KOPT-K1 (cell line): ENCODE data around the gene CYP39A1.

Source experiments
- H3K27ac ChIP-seq: fragments of 200-600 bp; sonication (generic); 2 replicates; pipeline ENCODE4 v1.5.1; 2016; ENCODE audit warnings: antibody characterized with exemption, mild to moderate bottlenecking, low read depth, low read length; ENCODE audit not compliant: poor library complexity, severe bottlenecking
- H3K36me3 ChIP-seq: fragments of 200-600 bp; sonication (generic); 2 replicates; pipeline ENCODE4 v1.5.1; 2017; ENCODE audit warnings: antibody characterized with exemption, mild to moderate bottlenecking, low read length, moderate library complexity; ENCODE audit not compliant: insufficient read depth
- H3K9me3 ChIP-seq: fragments of 200-600 bp; sonication (generic); 2 replicates; pipeline ENCODE4 v1.5.1; 2017; ENCODE audit warnings: antibody characterized with exemption, low read length, mild to moderate bottlenecking; ENCODE audit not compliant: insufficient read depth, poor library complexity, severe bottlenecking

Gene CYP39A1

GRCh38 chr6:46586906-46587305 lies 65.7 kb downstream of the CYP39A1 start:
- H3K9me3 ChIP-seq: no peaks in the 10 kb centered on the region
- no peaks in the 10 kb centered on the region for H3K36me3 ChIP-seq
- no peak overlapping the region for H3K27ac ChIP-seq

DNA sequence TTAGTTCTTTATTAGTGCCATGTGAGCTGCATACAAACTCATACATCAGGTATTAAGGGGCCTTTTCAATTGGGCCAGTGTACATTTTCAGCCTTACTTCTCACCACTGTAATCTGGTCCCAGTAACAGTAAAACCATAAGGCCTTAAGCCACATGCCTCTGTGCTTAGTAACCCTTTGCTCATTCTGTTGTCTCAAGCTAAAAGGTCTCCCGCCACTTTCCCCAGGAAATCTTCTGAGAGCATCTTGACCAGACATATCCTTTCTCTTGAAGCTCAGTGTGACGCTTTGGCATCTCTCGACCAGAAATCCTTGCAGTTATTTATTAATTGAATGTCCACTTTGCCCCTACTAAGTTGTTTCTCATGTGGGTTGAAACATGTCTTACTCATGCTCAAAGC lies 68.0 kb downstream of the CYP39A1 start:
- Histone ChIP-seq H3K36me3 (no peaks in the 10 kb centered on the region), H3K9me3 (no peaks in the 10 kb centered on the region), H3K27ac (no peak overlapping the region)

- Histone ChIP-seq H3K9me3 (no peaks in the 10 kb centered on the region), H3K36me3 (no peaks in the 10 kb centered on the region), H3K27ac (no peak overlapping the region)
Observed at GRCh38 chr6:46583721-46584120, 68.9 kb downstream of the CYP39A1 start.

DNA sequence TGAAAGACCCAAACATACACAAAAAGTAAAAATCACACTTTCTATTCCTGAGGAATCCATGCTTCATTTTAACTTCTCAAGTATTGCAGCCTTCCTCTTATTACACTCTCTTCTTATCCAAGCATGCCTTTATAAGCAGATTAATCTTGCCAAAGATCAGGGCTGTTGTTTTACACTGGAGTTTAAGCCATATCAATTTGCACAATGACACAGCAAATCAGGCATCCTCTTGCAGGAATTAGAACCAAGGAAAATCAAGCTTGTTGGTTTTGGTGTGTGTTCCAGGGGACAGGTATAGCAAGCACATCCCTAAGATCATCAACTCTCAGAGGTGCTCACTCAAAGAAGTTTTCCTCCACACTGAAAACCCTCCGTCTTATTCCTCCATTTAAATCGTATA lies 69.5 kb downstream of the CYP39A1 start:
- H3K9me3 ChIP-seq: no peaks in the 10 kb centered on the region
- no peak overlapping the region for H3K27ac ChIP-seq
- H3K36me3 ChIP-seq: no peaks in the 10 kb centered on the region

GRCh38 chr6:46581459-46582177 lies 71.0 kb downstream of the CYP39A1 start:
- H3K27ac ChIP-seq: no peak overlapping the region
- H3K36me3 ChIP-seq: no peaks in the 10 kb centered on the region
- no peaks in the 10 kb centered on the region for H3K9me3 ChIP-seq

GRCh38 chr6:46575530-46575929 lies 77.1 kb downstream of the CYP39A1 start:
- Histone ChIP-seq H3K27ac (no peak overlapping the region), H3K36me3 (no peaks in the 10 kb centered on the region), H3K9me3 (no peaks in the 10 kb centered on the region)

- Histone ChIP-seq H3K9me3 (no peaks in the 10 kb centered on the region), H3K27ac (no peak overlapping the region), H3K36me3 (no peaks in the 10 kb centered on the region)
Observed at GRCh38 chr6:46573140-46573539, 79.5 kb downstream of the CYP39A1 start.

- Histone ChIP-seq H3K27ac (no peak overlapping the region), H3K36me3 (no peaks in the 10 kb centered on the region), H3K9me3 (no peaks in the 10 kb centered on the region)
Observed at GRCh38 chr6:46565531-46565930, 87.1 kb downstream of the CYP39A1 start.

DNA sequence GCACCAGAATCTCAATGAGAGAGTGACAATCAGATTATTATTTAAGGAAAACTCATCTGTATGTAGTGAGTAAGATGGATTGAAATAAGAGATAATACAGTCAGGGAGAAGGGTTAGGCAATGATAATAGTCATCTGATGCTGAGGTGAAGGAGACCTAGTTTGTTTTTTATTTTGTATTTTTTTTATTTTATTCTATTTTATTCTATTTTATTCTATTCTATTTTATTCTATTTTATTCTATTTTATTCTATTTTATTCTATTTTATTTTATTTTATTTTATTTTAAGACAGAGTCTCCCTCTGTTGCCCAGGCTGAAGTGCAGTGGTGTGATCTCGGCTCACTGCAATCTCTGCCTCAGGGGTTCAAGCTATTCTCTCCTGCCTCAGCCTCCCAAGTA lies 88.7 kb downstream of the CYP39A1 start:
- Histone ChIP-seq H3K36me3 (no peaks in the 10 kb centered on the region), H3K27ac (no peak overlapping the region), H3K9me3 (no peaks in the 10 kb centered on the region)

DNA sequence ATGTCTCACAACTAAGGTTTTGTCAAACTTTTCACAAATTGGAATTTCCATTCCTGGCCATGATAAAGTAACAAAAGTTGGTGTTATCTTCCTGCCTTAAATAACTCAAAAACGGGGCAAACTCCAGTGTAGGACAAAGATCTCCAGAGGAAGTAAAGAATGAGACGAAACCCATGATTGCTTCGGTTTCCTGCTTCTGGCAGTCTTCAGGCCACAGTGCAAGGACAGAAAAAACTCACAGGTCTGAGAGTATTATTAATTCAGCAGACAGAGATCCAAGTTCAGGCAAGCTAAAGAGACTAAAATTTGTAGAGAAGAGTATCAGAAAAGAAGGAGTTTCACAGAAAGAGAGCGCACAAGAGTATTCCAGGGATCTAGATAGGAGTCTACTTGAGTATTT lies 96.6 kb downstream of the CYP39A1 start:
- H3K9me3 ChIP-seq: no peaks in the 10 kb centered on the region
- no peak overlapping the region for H3K27ac ChIP-seq
- H3K36me3 ChIP-seq: no peaks in the 10 kb centered on the region

GRCh38 chr6:46555129-46555528 lies 97.5 kb downstream of the CYP39A1 start:
- Histone ChIP-seq H3K36me3 (no peaks in the 10 kb centered on the region), H3K9me3 (no peaks in the 10 kb centered on the region), H3K27ac (no peak overlapping the region)

GRCh38 chr6:46549155-46549554 lies 103.5 kb downstream of the CYP39A1 start:
- no peaks in the 10 kb centered on the region for H3K9me3 ChIP-seq

GRCh38 chr6:46541556-46541955 lies 111.1 kb downstream of the CYP39A1 start:
- Histone ChIP-seq H3K9me3 (no peaks in the 10 kb centered on the region), H3K27ac (no peak overlapping the region), H3K36me3 (no peaks in the 10 kb centered on the region)

More at GRCh38 chr6:46549155-46549554, 103.5 kb downstream of the CYP39A1 start:
- Histone ChIP-seq H3K27ac (no peak overlapping the region), H3K36me3 (no peaks in the 10 kb centered on the region)

- no peak overlapping the region for H3K27ac ChIP-seq
- no peaks in the 10 kb centered on the region for H3K36me3 ChIP-seq
- H3K9me3 ChIP-seq: peaks cover 4% of the 10 kb centered on the region
Observed at GRCh38 chr6:46539866-46540265, 112.8 kb downstream of the CYP39A1 start.

GRCh38 chr6:46538800-46539480 lies 113.7 kb downstream of the CYP39A1 start:
- no peak overlapping the region for H3K27ac ChIP-seq
- no peaks in the 10 kb centered on the region for H3K36me3 ChIP-seq
- peaks cover 5% of the 10 kb centered on the region for H3K9me3 ChIP-seq

DNA sequence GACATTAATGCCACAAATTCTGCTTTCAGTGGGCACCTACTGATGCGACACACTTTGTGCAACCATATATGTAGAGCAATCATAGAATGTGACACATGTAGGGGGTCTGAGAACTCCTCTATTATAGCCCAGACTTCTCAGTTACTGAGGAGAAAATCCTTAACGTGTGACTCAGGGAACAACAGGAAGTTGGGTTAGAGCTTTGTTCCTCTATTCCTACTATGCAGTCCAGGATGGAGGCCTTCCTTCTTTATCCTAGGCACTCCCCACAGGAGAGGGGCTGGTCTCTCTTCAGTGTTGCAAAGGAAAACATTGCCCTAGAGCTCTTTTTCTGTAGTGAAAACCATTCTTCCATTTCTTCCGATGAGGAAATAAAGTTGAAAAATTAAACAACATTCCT lies 121.7 kb downstream of the CYP39A1 start:
- Histone ChIP-seq H3K36me3 (no peaks in the 10 kb centered on the region), H3K27ac (no peak overlapping the region), H3K9me3 (peaks cover 5% of the 10 kb centered on the region)
